LoVo (cell line): ENCODE results near the gene PPARA.

ENCODE experiments used
- DNase-seq: peaks from one replicate; pipeline ENCODE4 v3.0.0-alpha.2; 2016; ENCODE audit warnings: low spot score

PPARA gene

DNA sequence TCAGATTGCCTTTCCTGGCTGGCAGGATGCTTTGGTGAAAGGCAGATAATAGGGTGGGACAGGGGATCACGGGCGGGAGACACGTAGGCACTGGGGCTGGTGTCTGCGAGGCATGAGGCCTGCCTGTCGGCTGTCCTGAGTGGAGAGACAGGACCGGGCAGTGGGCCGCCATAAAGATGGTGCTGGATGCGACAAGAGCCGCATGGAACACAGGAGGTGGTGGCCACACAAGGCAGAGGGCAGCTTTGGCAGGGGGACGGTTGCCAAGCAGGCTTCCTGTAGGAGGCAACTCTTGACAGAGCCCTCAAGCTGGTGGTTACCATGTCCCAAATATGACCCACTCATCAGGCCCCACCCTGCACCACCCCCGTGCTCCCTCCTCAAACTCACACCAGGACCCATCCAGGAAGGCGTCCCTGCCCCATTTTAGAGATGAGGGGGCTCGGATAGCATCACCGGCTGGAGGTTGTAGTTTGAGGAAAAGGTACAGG, 4.9 kb upstream of the PPARA start:
- no peak for DNase-seq

- no peak for DNase-seq
Measured at GRCh38 chr22:46145896-46146295, 4.4 kb upstream of the PPARA start.

- no peak for DNase-seq
Measured at GRCh38 chr22:46146329-46146728, 4.0 kb upstream of the PPARA start.

DNA sequence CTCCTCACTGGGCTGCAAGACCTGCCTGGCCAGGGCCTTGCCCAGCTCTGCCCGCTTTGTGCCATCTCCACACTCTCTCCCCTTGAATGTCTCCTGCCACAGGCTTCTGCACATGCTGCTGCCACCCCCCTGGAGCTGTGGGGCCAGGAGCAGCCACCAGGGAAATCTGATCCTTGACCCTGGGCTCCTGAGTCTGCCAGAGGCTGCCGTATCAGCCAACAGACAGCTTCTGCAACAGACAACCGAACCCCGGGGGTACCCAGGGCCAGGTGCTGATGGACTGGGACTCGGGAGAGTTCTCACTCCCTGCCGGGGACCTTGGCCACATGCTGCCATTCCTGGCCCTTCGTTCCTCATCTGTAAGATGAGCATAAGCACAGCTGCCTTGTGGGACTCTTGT, 3.3 kb upstream of the PPARA start:
- no peak for DNase-seq

- DNase-seq, result no peak
Measured at GRCh38 chr22:46147471-46148267, 2.7 kb upstream of the PPARA start.

DNA sequence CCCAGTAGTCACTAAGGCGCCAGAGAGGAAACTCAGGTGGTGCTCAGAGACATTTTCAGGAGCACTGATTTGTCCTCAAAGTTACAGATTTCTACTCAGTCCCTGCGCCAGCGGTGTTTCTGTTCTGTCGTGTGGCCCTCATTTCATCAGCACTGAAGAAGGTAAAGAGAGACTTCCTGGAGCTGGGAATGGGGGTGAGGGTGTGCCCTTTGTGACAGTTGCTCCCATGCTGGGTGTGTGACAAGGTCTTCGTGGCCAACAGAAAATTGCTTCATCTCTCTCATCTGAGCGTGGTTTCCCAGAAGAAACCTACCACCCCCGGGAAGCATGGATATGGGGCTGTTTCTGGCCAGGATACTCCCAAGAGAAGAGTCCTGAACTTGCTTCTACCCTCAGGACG, 2.0 kb upstream of the PPARA start:
- DNase-seq, result no peak

GRCh38 chr22:46148816-46149511, 1.4 kb upstream of the PPARA start:
- no peak for DNase-seq

- peak; percentile 9 for DNase-seq
Measured at GRCh38 chr22:46149512-46150033, 753 bp upstream of the PPARA start.

- peak; percentile 12 for DNase-seq
Measured at GRCh38 chr22:46150655-46151477, 540 bp downstream of the PPARA start.

GRCh38 chr22:46153930-46154329, 3.6 kb downstream of the PPARA start:
- no peak for DNase-seq

GRCh38 chr22:46156031-46156430, 5.7 kb downstream of the PPARA start:
- DNase-seq, result no peak

DNA sequence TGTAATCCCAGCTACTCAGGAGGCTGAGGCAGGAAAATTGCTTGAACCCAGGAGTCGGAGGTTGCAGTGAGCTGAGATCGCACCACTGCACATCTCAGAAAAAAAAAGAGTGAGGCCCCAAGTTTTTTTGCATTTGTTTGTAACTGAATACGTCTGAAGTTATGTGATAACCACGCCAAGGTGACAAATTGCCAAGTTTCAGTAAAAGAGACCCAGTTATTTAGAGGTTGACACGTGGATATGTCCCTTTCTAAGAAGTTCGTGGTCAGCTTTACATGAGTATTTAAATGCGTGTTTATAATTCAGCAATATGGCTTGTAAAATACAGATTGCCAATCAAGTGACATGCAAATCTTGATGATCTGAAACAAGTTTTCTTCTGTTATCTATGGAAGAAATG, 8.0 kb downstream of the PPARA start:
- no peak for DNase-seq

- no peak for DNase-seq
Measured at GRCh38 chr22:46159212-46159611, 8.9 kb downstream of the PPARA start.

GRCh38 chr22:46159777-46160176, 9.5 kb downstream of the PPARA start:
- DNase-seq, result no peak

- no peak for DNase-seq
Measured at GRCh38 chr22:46162285-46162684, 12.0 kb downstream of the PPARA start.

DNA sequence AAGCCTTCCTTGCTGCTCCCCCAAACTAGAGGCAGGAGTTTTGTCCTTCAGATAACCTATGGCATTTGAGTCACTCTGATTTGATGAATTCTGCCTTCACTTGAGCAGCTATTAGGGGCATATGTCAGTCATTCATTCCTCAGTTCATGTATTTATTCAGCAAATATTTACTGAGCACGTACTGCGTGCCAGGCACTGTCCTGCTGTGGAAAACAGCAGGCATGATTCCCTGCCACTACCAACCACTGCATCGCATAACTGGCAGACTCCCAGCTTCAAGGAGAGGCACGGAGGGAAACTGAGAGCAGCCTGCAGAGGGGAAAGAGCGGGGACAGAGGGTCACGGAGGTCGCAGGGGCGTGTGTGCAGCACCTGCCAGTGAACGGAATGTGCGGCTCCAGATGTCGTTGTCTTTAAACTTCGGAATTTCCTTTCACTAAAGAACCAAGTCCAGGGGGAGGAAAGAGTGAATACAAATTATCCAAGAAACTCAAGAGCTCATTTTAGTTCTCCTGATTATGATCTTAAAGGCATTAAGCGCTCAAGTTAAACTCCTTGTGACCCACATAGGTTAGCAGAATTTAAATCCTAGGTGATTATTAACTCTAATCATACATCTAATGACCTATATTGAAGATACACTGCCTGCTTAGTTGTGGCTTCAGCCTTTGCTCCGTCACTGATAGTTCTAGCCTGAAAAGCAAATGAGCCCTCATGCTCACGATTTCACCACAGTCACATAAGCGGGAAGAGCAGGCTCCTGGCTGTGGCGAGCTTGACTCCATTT, 12.6 kb downstream of the PPARA start:
- DNase-seq, result no peak

- no peak for DNase-seq
Measured at GRCh38 chr22:46163557-46163888, 13.2 kb downstream of the PPARA start.

- no peak for DNase-seq
Measured at GRCh38 chr22:46165977-46166376, 15.7 kb downstream of the PPARA start.

- DNase-seq, result no peak
Measured at GRCh38 chr22:46169628-46170027, 19.3 kb downstream of the PPARA start.

GRCh38 chr22:46171940-46172339, 21.6 kb downstream of the PPARA start:
- peak; percentile 78 for DNase-seq

DNA sequence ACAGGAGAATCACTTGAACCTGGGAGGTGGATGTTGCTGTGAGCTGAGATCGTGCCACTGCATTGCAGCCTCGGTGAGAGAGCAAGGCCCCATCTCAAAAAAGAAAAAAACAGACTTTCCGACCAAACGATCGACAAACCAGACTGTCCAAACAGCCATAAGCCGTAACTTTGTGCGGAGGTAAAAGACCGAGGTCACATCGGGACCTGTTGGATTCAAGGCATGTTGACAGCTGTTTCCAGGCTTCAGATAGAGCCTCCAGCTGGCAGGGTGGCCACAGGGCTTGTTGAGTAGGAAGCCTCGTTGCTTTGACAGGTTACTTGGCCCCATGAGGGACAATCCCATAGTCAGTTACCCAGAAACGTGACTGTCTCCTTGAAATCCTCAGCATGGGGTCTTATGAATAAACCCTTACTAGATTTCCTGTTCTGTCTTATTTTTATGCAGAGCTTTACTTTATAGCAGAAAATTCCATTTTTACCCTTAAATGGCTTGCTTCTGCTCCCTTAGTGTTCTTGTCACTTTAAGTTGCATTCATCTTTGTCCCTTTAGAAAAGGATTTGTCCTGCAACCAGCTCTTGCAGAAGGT, 22.3 kb downstream of the PPARA start:
- DNase-seq, result no peak
